Endothelial cell of umbilical vein (primary cell): ENCODE results near the gene METRNL. TPM values are rescaled to one million over a fixed set of nuclear protein-coding genes. Genes with fewer than 3 reads are reported as not detected.

Experiments used
- BruUV-seq: library from RNA; stranded (reverse); fragments of 400-500 nt; replicated peaks from 2 replicates; lab custom pipeline; 2021; lab: Mats Ljungman, UMichigan
- CTCF ChIA-PET: fragments of 300-600, 350-600 bp; sonication (Branson Sonifier 250); formaldehyde crosslinking; loops from one replicate; lab custom pipeline; 2021; ENCODE audit warnings: antibody characterized with exemption, inconsistent platforms; lab: Charles Lee
- POLR2A ChIA-PET: fragments of 300-600, 350-600 bp; sonication (Branson Sonifier 250); formaldehyde crosslinking; loops from one replicate; lab custom pipeline; 2021; ENCODE audit warnings: antibody characterized with exemption, inconsistent platforms; lab: Charles Lee
- DNase-seq: peaks from one replicate; pipeline ENCODE4 v3.0.0-alpha.2; 2011; ENCODE audit warnings: low read depth, low spot score
- FAIRE-seq: peaks from 2 replicates; lab custom pipeline; 2011; peaks lifted over from hg19 to GRCh38; lab: Jason Lieb, UNC
- H2AFZ ChIP-seq: 2 replicates; pipeline ENCODE4 v1.6.0; 2012; ENCODE audit warnings: low read depth, low read length, control low read depth, inconsistent platforms
- H3K27ac ChIP-seq: 2 replicates; pipeline ENCODE4 v1.5.1; 2011; ENCODE audit warnings: low read depth, mild to moderate bottlenecking, control low read depth, low read length, moderate library complexity; ENCODE audit not compliant: insufficient read depth
- H3K27me3 ChIP-seq, 2 experiments: 2 replicates each; pipeline versions ENCODE4 v1.6.0 to v1.6.1; 2011; ENCODE audit warnings: low read length in 2 of 2, mixed read lengths in 1 of 2; ENCODE audit not compliant: control insufficient read depth in 2 of 2, insufficient read depth in 2 of 2
- H3K36me3 ChIP-seq, 2 experiments: 2 replicates in 1 of 2; 3 replicates in 1 of 2; pipeline ENCODE4 v1.5.1; 2011; ENCODE audit warnings: low read length in 2 of 2, mild to moderate bottlenecking in 1 of 2, moderate library complexity in 1 of 2; ENCODE audit not compliant: control insufficient read depth in 2 of 2, insufficient read depth in 2 of 2; ENCODE audit errors: extremely low read depth in 1 of 2
- H3K4me1 ChIP-seq: 3 replicates; pipeline ENCODE4 v1.5.1; 2011; ENCODE audit warnings: mild to moderate bottlenecking, low read length; ENCODE audit not compliant: control insufficient read depth, insufficient read depth; ENCODE audit errors: extremely low read depth
- H3K4me2 ChIP-seq: 2 replicates; pipeline ENCODE4 v1.6.1; 2011; ENCODE audit warnings: low read length, control low read depth, mixed read lengths; ENCODE audit not compliant: insufficient read depth
- H3K4me3 ChIP-seq, 3 experiments: fragments of 200-600 bp in 1 of 3; sonication (generic), shearing (Covaris generic) in 1 of 3; replicated peaks in 1 of 3; 2 replicates each; pipeline ENCODE4 v1.5.1; 2011 to 2016; ENCODE audit warnings: control low read depth in 3 of 3, low read length in 3 of 3, mild to moderate bottlenecking in 2 of 3, inconsistent platforms in 1 of 3, low read depth in 1 of 3, moderate library complexity in 1 of 3; ENCODE audit not compliant: insufficient read depth in 1 of 3
- H3K79me2 ChIP-seq: 2 replicates; pipeline ENCODE4 v1.6.0; 2012; ENCODE audit warnings: low read length, inconsistent platforms; ENCODE audit not compliant: control insufficient read depth, insufficient read depth
- H3K9ac ChIP-seq: replicated peaks from 2 replicates; pipeline ENCODE3; 2011; ENCODE audit warnings: low read length, control low read depth; ENCODE audit not compliant: insufficient read depth; ENCODE audit errors: extremely low read depth
- H3K9me1 ChIP-seq: replicated peaks from 3 replicates; pipeline ENCODE4 v1.6.0; 2011; ENCODE audit warnings: mild to moderate bottlenecking, low read length; ENCODE audit not compliant: control insufficient read depth, insufficient read depth; ENCODE audit errors: extremely low read depth
- H3K9me3 ChIP-seq: replicated peaks from 2 replicates; pipeline ENCODE4 v1.5.1; 2012; ENCODE audit warnings: low read length, inconsistent platforms; ENCODE audit not compliant: control insufficient read depth, insufficient read depth
- H4K20me1 ChIP-seq: replicated peaks from 2 replicates; pipeline ENCODE3; 2011; ENCODE audit warnings: mild to moderate bottlenecking, low read length; ENCODE audit not compliant: control insufficient read depth, insufficient read depth; ENCODE audit errors: extremely low read depth
- EZH2 ChIP-seq: IDR thresholded peaks from 2 replicates; pipeline ENCODE4 v1.6.1; 2012; ENCODE audit warnings: borderline replicate concordance, low read depth, mild to moderate bottlenecking, moderate library complexity, low read length, inconsistent platforms; ENCODE audit not compliant: severe bottlenecking
- FOS ChIP-seq: IDR thresholded peaks from 2 replicates; pipeline ENCODE4 v1.6.1; 2011; ENCODE audit warnings: mild to moderate bottlenecking, low read length, moderate library complexity, borderline replicate concordance; ENCODE audit not compliant: insufficient read depth
- GATA2 ChIP-seq: IDR thresholded peaks from 2 replicates; pipeline ENCODE4 v1.7.0; 2011; ENCODE audit warnings: low read depth, mild to moderate bottlenecking, moderate library complexity, mixed read lengths, low read length; ENCODE audit not compliant: insufficient read length, insufficient read depth
- JUN ChIP-seq: IDR thresholded peaks from 2 replicates; pipeline ENCODE4 v1.6.1; 2011; ENCODE audit warnings: borderline replicate concordance, low read depth; ENCODE audit not compliant: insufficient read length, insufficient read depth
- MYC ChIP-seq: IDR thresholded peaks from one replicate; pipeline ENCODE4 v1.6.1; 2011; ENCODE audit warnings: mild to moderate bottlenecking, low read depth, low read length
- POLR2A ChIP-seq: IDR thresholded peaks from 2 replicates; pipeline ENCODE4 v1.6.1; 2012; ENCODE audit warnings: low read depth, mild to moderate bottlenecking, control low read depth, low read length
- POLR2AphosphoS5 ChIP-seq: IDR thresholded peaks from 2 replicates; pipeline ENCODE4 v1.6.1; 2012; ENCODE audit warnings: low read depth, mild to moderate bottlenecking, control low read depth, low read length, moderate library complexity; ENCODE audit not compliant: insufficient read depth
- dilution Hi-C: fragments of 300-500 bp; cut with MboI; formaldehyde crosslinking; loops from one replicate; pipeline ENCODE4 v1.15.0; 2019; ENCODE audit warnings: low sequenced_read_pairs; ENCODE audit not compliant: extremely low pct_ligation_motif_present
- intact Hi-C: fragments of 100-400 bp; cut with micrococcal nuclease; formaldehyde crosslinking; loops from one replicate; pipeline ENCODE4 v1.10.0; 2022
- polyA plus RNA-seq, 4 experiments: library from polyadenylated mRNA; depleted of rRNA in 3 of 4; stranded (reverse) in 3 of 4; unstranded in 1 of 4; fragments of >200 nt; gene quantifications; 2 replicates each; pipeline versions ENCODE4 v1.2.1 to v1.2.3, GENCODE V29; 2011 to 2012; ENCODE audit warnings: missing spikeins in 1 of 4
- total RNA-seq: library from RNA; stranded (reverse); gene quantifications from 2 replicates; pipeline ENCODE4 v1.2.3, GENCODE V29; 2021
- TF ChIP-seq, protein P1 (sequence below): IDR thresholded peaks from 2 replicates; pipeline ENCODE4 v1.6.1; 2011; ENCODE audit not compliant: insufficient read depth, insufficient read length
- TF ChIP-seq, protein P2 (sequence below), 2 donors: IDR thresholded peaks; 1 replicate in 1 of 2; 2 replicates in 1 of 2; pipeline ENCODE4 v1.5.1; 2011; ENCODE audit warnings: low read length in 2 of 2, mild to moderate bottlenecking in 2 of 2, moderate library complexity in 2 of 2, control low read depth in 1 of 2, inconsistent platforms in 1 of 2, low read depth in 1 of 2; ENCODE audit not compliant: insufficient read depth in 1 of 2; ENCODE audit errors: extremely low read depth in 1 of 2

METRNL gene
- total and polyA plus RNA-seq, 2 donors (not counting 3 experiments of a cell fraction or from before 2014, with no cell fraction given): 29.5 to 54.4 TPM

DNA sequence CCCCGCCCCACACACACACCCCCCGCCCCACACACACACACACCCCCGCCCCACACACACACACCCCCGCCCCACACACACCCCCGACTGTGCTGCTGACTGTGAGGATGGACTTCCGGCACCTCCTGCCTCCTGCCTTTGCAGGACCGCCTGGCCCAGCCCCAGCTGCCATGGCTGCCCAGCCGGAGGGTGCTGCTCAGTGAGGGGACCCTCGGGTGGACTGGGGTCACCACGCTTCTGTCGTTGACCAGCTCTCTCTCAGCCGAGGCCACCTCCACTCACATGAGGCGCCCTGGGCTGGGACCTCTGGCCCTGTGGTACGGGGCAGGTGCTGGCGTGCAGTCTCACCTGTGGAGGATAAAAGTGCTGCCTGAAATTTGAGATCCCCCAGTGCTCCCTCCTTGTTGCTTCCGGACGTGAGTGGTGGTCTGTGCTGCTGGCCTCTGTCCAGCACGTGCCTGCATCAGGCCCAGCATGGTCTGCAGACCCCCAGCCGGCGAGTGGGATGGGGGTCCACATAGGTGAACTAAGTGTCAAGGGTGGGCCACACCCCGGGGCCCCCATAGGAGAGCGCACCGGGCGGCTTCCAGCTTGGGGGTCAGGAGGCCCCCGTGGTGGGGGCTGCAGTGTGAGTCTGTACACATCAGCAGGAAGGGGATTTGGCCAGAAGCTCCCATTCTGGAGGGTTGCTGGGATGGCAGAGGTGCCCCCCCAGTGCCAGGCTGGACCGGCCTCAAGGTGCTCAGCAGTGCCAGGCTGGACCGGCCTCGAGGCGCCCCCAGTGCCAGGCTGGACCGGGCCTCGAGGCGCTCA is 11.2 kb downstream of the METRNL start:
- TF ChIP-seq POLR2A: no peak
- no peak for TF ChIP-seq EZH2
- TF ChIP-seq, protein P1, sequence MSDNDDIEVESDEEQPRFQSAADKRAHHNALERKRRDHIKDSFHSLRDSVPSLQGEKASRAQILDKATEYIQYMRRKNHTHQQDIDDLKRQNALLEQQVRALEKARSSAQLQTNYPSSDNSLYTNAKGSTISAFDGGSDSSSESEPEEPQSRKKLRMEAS: no peak
- TF ChIP-seq GATA2: no peak
- no peak for TF ChIP-seq POLR2AphosphoS5
- TF ChIP-seq JUN: no peak
- no peak for TF ChIP-seq MYC
- no peak for TF ChIP-seq FOS
- TF ChIP-seq, protein P2, sequence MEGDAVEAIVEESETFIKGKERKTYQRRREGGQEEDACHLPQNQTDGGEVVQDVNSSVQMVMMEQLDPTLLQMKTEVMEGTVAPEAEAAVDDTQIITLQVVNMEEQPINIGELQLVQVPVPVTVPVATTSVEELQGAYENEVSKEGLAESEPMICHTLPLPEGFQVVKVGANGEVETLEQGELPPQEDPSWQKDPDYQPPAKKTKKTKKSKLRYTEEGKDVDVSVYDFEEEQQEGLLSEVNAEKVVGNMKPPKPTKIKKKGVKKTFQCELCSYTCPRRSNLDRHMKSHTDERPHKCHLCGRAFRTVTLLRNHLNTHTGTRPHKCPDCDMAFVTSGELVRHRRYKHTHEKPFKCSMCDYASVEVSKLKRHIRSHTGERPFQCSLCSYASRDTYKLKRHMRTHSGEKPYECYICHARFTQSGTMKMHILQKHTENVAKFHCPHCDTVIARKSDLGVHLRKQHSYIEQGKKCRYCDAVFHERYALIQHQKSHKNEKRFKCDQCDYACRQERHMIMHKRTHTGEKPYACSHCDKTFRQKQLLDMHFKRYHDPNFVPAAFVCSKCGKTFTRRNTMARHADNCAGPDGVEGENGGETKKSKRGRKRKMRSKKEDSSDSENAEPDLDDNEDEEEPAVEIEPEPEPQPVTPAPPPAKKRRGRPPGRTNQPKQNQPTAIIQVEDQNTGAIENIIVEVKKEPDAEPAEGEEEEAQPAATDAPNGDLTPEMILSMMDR (IDR thresholded peaks at IDR 0.05; ENCODE audit: extremely low read depth in 1 of 2, insufficient read depth in 1 of 2, low read depth in 1 of 2, low read length in 2 of 2): no peak
- DNase-seq (no peak), FAIRE-seq (no peak)
- H3K9me3 ChIP-seq: no peaks in the 10 kb centered on the region
- no peak overlapping the region for H3K27ac ChIP-seq
- no peaks in the 10 kb centered on the region for H4K20me1 ChIP-seq
- no peaks in the 10 kb centered on the region for H3K27me3 ChIP-seq
- H3K4me1 ChIP-seq: no peaks in the 10 kb centered on the region
- no peaks in the 10 kb centered on the region for H3K9me1 ChIP-seq
- no TSS peak for BruUV-seq
- ChIA-PET CTCF (interaction anchor here (0.7 kb wide), 1 partner anchor 14 kb away, joined by 3 read pairs; no protein-coding TSS in a partner anchor), POLR2A (no interaction called here)
- H3K9ac ChIP-seq: no peak overlapping the region
- intact Hi-C loops (no loop called here), dilution Hi-C loops (no loop called here)
- no peak overlapping the region for H2AFZ ChIP-seq
- no peak overlapping the region for H3K4me3 ChIP-seq
- no peak overlapping the region for H3K4me2 ChIP-seq
- H3K79me2 ChIP-seq: peaks cover 19% of the 10 kb centered on the region
- peaks cover 6 to 36% of the 10 kb centered on the region in 2 experiments for H3K36me3 ChIP-seq
